Fibroblast of villous mesenchyme (primary cell): ENCODE results near the gene CDC14A. TPM values are rescaled to one million over a fixed set of nuclear protein-coding genes. Genes with fewer than 3 reads are reported as not detected.

Experiments
- DNase-seq: peaks from one replicate; pipeline ENCODE4 v3.0.0-alpha.2; 2010; ENCODE audit warnings: low read depth
- H3K4me3 ChIP-seq: 2 replicates; pipeline ENCODE4 v1.5.1; 2011; ENCODE audit warnings: low read depth, mild to moderate bottlenecking, low read length
- CTCF ChIP-seq: IDR thresholded peaks from 2 replicates; pipeline ENCODE4 v1.5.1; 2012; ENCODE audit warnings: low read depth, mild to moderate bottlenecking, low read length; ENCODE audit not compliant: insufficient read depth
- total RNA-seq: library from RNA; depleted of rRNA; stranded (reverse); fragments of >200 nt; gene quantifications from 2 replicates; pipeline ENCODE4 v1.2.3, GENCODE V29; 2012

Gene CDC14A
- total RNA-seq, 1 donor, result 5.2 TPM

GRCh38 chr1:100479620-100480338 is 127.5 kb downstream of the CDC14A start:
- H3K4me3 ChIP-seq, result no peak overlapping the region
- no peak for DNase-seq
- no peak for TF ChIP-seq CTCF

- no peak for TF ChIP-seq CTCF
- DNase-seq, result no peak
- H3K4me3 ChIP-seq, result no peak overlapping the region
Observed at GRCh38 chr1:100481303-100481702, 129.0 kb downstream of the CDC14A start.

- no peak overlapping the region for H3K4me3 ChIP-seq
- no peak for DNase-seq
- TF ChIP-seq CTCF, result no peak
Observed at GRCh38 chr1:100482167-100482566, 129.9 kb downstream of the CDC14A start.

- TF ChIP-seq CTCF, result no peak
- no peak overlapping the region for H3K4me3 ChIP-seq
- DNase-seq, result no peak
Observed at GRCh38 chr1:100482748-100483147, 130.4 kb downstream of the CDC14A start.

- DNase-seq, result peak; percentile 23
- H3K4me3 ChIP-seq, result no peak overlapping the region
- no peak for TF ChIP-seq CTCF
Observed at GRCh38 chr1:100483230-100483629, 130.9 kb downstream of the CDC14A start.

GRCh38 chr1:100485855-100486258 is 133.6 kb downstream of the CDC14A start:
- no peak for TF ChIP-seq CTCF
- DNase-seq, result no peak
- H3K4me3 ChIP-seq, result no peak overlapping the region

GRCh38 chr1:100494393-100495084 is 142.2 kb downstream of the CDC14A start:
- DNase-seq, result no peak
- no peak for TF ChIP-seq CTCF
- no peak overlapping the region for H3K4me3 ChIP-seq
